ENCODE data around the gene RITA1.

RITA1 gene

GRCh38 chr12:113158439-113159203, 26.9 kb upstream of the RITA1 start:
- in situ Hi-C loops (cut with HindIII; ENCODE audit: low pct_unique_long_range_greater_than_20kb, low sequenced_read_pairs) = no loop called here

GRCh38 chr12:113159937-113160336, 25.6 kb upstream of the RITA1 start:
- DNase-seq (ENCODE audit: low read depth in 1 of 2, low spot score in 1 of 2) = no peak
- in situ Hi-C loops (cut with HindIII; ENCODE audit: low pct_unique_long_range_greater_than_20kb, low sequenced_read_pairs) = no loop called here
- no peak for TF ChIP-seq JUND (IDR thresholded peaks at IDR 0.05; ENCODE audit: low read depth)

More at GRCh38 chr12:113158439-113159203, 26.9 kb upstream of the RITA1 start:
- TF ChIP-seq JUND (IDR thresholded peaks at IDR 0.05; ENCODE audit: low read depth) = no peak
- no peak for DNase-seq (ENCODE audit: low read depth in 1 of 2, low spot score in 1 of 2)

- no peak for TF ChIP-seq JUND (IDR thresholded peaks at IDR 0.05; ENCODE audit: low read depth)
- peak; percentile 94 to 96 for DNase-seq (ENCODE audit: low read depth in 1 of 2, low spot score in 1 of 2)
- in situ Hi-C loops (cut with HindIII; ENCODE audit: low pct_unique_long_range_greater_than_20kb, low sequenced_read_pairs) = no loop called here
Measured at GRCh38 chr12:113161415-113162016, 24.0 kb upstream of the RITA1 start.

GRCh38 chr12:113162102-113163029, 23.2 kb upstream of the RITA1 start:
- in situ Hi-C loops (cut with HindIII; ENCODE audit: low pct_unique_long_range_greater_than_20kb, low sequenced_read_pairs) = no loop called here
- no peak for TF ChIP-seq JUND (IDR thresholded peaks at IDR 0.05; ENCODE audit: low read depth)
- no peak for DNase-seq (ENCODE audit: low read depth in 1 of 2, low spot score in 1 of 2)

- in situ Hi-C loops (cut with HindIII; ENCODE audit: low pct_unique_long_range_greater_than_20kb, low sequenced_read_pairs) = no loop called here
- DNase-seq (ENCODE audit: low read depth in 1 of 2, low spot score in 1 of 2) = no peak
- TF ChIP-seq JUND (IDR thresholded peaks at IDR 0.05; ENCODE audit: low read depth) = no peak
Measured at GRCh38 chr12:113163030-113163360, 22.5 kb upstream of the RITA1 start.

GRCh38 chr12:113164014-113164413, 21.5 kb upstream of the RITA1 start:
- TF ChIP-seq JUND (IDR thresholded peaks at IDR 0.05; ENCODE audit: low read depth) = no peak
- DNase-seq (ENCODE audit: low read depth in 1 of 2, low spot score in 1 of 2) = no peak

GRCh38 chr12:113165521-113166450, 19.7 kb upstream of the RITA1 start:
- in situ Hi-C loops (cut with HindIII; ENCODE audit: low pct_unique_long_range_greater_than_20kb, low sequenced_read_pairs) = no loop called here
- DNase-seq (ENCODE audit: low read depth in 1 of 2, low spot score in 1 of 2) = no peak
- TF ChIP-seq JUND (IDR thresholded peaks at IDR 0.05; ENCODE audit: low read depth) = no peak

More at GRCh38 chr12:113164014-113164413, 21.5 kb upstream of the RITA1 start:
- in situ Hi-C loops (cut with HindIII; ENCODE audit: low pct_unique_long_range_greater_than_20kb, low sequenced_read_pairs) = no loop called here

GRCh38 chr12:113167868-113168267, 17.7 kb upstream of the RITA1 start:
- in situ Hi-C loops (cut with HindIII; ENCODE audit: low pct_unique_long_range_greater_than_20kb, low sequenced_read_pairs) = no loop called here
- DNase-seq (ENCODE audit: low read depth in 1 of 2, low spot score in 1 of 2) = no peak
- no peak for TF ChIP-seq JUND (IDR thresholded peaks at IDR 0.05; ENCODE audit: low read depth)

- no peak for TF ChIP-seq JUND (IDR thresholded peaks at IDR 0.05; ENCODE audit: low read depth)
- in situ Hi-C loops (cut with HindIII; ENCODE audit: low pct_unique_long_range_greater_than_20kb, low sequenced_read_pairs) = no loop called here
- DNase-seq (ENCODE audit: low read depth in 1 of 2, low spot score in 1 of 2) = no peak
Measured at GRCh38 chr12:113169697-113170096, 15.8 kb upstream of the RITA1 start.

GRCh38 chr12:113170457-113170856, 15.1 kb upstream of the RITA1 start:
- in situ Hi-C loops (cut with HindIII; ENCODE audit: low pct_unique_long_range_greater_than_20kb, low sequenced_read_pairs) = no loop called here
- no peak for DNase-seq (ENCODE audit: low read depth in 1 of 2, low spot score in 1 of 2)

GRCh38 chr12:113170926-113171325, 14.6 kb upstream of the RITA1 start:
- no peak for TF ChIP-seq JUND (IDR thresholded peaks at IDR 0.05; ENCODE audit: low read depth)
- in situ Hi-C loops (cut with HindIII; ENCODE audit: low pct_unique_long_range_greater_than_20kb, low sequenced_read_pairs) = no loop called here
- DNase-seq (ENCODE audit: low read depth in 1 of 2, low spot score in 1 of 2) = no peak

More at GRCh38 chr12:113170457-113170856, 15.1 kb upstream of the RITA1 start:
- TF ChIP-seq JUND (IDR thresholded peaks at IDR 0.05; ENCODE audit: low read depth) = no peak

GRCh38 chr12:113171543-113171942, 14.0 kb upstream of the RITA1 start:
- in situ Hi-C loops (cut with HindIII; ENCODE audit: low pct_unique_long_range_greater_than_20kb, low sequenced_read_pairs) = no loop called here
- TF ChIP-seq JUND (IDR thresholded peaks at IDR 0.05; ENCODE audit: low read depth) = no peak
- DNase-seq (ENCODE audit: low read depth in 1 of 2, low spot score in 1 of 2) = no peak

Measured in T47D (cell line).